HUDEP-2 (cell line): ENCODE measurements around the gene HJV.

ENCODE experiments used
- DNase-seq, 76 experiments: peaks; one replicate each; lab custom pipeline; 2025; ENCODE audit not compliant: unreplicated experiment in 76 of 76; lab: John Stamatoyannopoulos, UW

The HJV gene

GRCh38 chr1:145994391-145995120 is 27.0 kb downstream of the HJV start:
- peak in 2 of 76 experiments; percentile 20 to 24 for DNase-seq

- no peak for DNase-seq
Measured at GRCh38 chr1:145993618-145994390, 27.7 kb downstream of the HJV start.

GRCh38 chr1:145992958-145993617 is 28.4 kb downstream of the HJV start:
- no peak for DNase-seq

DNA sequence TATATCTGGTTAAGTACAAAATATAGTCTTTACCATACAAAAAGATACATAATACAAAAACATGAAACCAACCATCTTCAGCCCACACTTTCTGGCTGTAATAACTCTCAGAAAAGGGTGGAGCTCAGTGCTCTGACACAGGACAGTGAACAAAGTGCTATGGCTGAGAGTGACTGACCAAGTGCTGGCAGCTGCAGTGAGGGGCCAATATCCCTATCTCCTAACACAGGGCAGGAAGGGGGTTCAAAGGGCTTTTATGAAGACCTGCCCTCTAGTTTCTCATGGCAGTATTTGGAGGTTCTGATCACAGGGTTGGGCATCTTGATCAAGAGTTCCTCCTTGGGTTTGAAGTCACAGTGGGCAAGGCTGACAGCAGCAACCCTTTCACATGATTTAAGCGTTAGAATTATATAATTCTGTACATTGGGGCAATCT is 29.0 kb downstream of the HJV start:
- peak in 4 of 76 experiments; percentile 19 to 35 (median 25) for DNase-seq

GRCh38 chr1:145991735-145992412 is 29.7 kb downstream of the HJV start:
- DNase-seq = peak in 15 of 76 experiments; percentile 17 to 54 (median 28)

DNA sequence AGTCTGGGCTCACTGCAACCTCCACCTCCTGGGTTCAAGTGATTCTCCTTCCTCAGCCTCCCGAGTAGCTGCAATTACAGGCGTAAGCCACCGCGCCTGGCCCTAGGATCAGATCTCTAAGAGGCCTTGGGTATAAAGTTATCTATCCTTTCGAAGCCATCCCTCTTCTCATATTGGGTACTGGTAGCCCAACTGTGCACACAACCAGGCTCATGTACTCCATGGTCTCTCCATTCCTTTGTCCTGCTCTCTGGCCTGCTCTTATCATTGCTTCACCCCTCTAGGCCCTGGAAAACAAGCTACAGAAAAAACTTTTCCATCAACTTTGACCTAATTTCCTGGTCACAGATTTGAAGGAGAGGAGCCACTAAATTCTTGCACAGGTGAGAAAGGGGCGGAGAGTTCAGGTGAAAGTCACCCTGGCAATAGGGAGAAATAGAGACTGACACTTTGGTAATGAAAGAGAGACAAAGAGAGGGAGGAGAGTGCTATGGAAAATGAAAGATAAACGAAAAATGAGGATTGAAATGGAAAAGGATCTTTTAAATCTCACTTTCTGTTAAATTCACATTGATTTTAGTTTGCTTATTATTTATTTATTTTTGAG is 31.2 kb downstream of the HJV start:
- DNase-seq = peak in 3 of 76 experiments; percentile 11 to 23 (median 13)

DNA sequence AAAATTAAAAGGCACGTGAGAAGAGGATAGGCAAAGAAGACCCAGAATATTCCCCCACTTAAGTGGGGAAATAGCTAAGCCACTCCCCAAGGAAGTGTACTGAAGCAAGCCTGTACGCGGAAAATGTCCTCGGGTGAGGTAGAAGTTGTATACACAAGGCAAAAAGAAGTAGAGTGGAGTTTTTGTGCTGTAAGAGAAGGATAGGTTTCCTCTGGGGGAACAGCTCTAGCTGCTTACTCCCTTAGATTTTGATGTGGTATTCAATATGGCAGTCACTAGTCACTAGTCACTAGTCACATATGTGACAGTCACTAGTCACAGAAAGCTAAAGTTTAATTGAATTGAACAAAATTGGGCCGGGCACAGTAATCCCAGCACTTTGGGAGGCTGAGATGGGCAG is 32.8 kb downstream of the HJV start:
- no peak for DNase-seq

DNA sequence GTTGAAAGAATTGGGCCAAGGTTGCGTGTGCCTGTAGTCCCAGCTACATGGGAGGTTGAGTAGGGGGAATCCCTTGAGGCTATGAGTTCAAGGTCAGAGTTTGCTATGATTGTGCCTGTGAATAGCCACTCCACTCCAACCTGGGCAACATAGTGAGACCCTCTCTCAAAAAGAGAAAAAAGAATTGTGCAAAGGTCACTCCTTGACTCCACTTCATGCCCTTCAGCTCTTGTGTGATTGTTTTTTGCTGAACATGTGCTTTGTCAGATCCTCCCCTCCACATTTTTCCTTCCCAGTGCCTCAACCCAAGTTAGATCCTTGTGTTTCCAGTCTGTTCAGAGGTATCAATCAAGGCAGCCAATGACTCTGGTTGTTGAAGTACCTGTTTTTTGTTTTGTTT is 33.6 kb downstream of the HJV start:
- DNase-seq = no peak

DNA sequence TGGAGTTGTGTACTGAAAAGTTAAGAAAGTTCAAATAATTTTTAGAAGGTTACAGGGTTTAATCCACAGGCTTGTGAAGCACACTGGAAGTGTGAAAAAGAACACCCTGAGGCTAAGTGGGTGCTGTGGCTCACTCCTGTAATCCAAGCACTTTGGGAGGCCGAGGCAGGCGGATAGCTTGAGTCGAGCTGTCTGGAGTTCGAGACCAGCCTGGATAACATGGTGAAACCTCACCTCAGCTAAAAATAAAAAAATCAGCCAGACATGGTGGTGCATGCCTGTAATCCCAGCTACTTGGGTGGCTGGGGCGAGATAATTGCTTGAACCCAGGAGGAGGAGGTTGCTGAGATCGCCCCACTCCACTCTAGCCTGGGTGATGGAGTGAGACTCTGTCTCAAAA is 35.0 kb downstream of the HJV start:
- no peak for DNase-seq

- no peak for DNase-seq
Measured at GRCh38 chr1:145985502-145986439, 35.8 kb downstream of the HJV start.

DNA sequence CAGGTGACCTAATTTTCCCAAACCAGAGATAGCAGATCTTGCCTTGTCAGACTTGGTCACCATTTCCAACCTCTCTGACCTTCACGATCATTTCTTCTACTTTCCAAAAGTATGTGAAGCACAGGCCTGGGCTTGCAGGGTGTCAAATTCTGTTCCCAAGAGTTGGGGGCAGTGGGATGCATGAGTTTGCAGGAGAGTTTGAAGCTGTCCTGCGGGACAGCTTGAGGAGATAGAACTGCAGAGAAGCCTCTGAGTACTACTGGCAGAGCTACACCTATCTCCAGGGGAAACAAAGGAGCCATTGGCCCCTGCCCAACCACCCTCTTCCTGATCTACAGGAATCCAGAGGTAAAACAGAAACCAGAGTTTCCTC is 36.4 kb downstream of the HJV start:
- no peak for DNase-seq

DNA sequence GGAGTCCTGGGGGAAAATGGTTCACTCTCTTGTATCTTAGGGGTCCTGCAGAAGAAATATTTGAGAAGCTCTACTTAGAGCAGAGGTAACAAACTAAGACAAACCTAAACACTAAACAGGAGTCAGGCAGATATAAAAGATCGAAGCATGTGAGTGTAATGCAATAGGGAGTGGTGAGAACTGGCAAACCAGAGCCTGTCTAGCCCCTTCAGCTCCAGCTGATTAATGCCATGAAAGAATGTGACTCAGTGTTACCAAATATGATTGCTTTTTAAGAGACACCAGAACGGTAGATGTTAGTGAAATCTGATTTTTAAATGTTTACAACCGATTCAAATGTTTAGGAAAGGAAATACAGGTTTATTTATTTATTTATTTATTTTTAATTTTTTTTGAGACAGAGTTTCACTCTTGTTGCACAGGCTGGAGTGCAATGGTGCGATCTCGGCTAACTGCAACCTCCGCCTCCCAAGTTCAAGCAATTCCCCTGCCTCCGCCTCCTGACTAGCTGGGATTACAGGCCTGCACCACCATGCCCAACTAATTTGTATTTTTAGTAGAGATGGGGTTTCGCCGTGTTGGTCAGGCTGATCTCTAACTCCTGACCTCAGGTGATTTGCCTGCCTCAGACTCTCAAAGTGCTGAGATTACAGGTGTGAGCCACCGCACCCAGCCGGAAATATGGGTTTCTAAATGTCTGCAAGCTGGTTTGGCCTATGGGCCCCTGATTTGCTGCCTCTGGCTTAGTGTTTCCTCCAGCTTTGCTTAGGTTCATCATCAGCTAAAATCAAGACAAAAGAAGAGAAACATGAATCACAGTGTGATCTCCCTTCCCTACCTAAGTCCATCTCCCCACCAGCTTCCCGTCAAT is 37.3 kb downstream of the HJV start:
- no peak for DNase-seq

GRCh38 chr1:145983206-145983675 is 38.3 kb downstream of the HJV start:
- no peak for DNase-seq

DNA sequence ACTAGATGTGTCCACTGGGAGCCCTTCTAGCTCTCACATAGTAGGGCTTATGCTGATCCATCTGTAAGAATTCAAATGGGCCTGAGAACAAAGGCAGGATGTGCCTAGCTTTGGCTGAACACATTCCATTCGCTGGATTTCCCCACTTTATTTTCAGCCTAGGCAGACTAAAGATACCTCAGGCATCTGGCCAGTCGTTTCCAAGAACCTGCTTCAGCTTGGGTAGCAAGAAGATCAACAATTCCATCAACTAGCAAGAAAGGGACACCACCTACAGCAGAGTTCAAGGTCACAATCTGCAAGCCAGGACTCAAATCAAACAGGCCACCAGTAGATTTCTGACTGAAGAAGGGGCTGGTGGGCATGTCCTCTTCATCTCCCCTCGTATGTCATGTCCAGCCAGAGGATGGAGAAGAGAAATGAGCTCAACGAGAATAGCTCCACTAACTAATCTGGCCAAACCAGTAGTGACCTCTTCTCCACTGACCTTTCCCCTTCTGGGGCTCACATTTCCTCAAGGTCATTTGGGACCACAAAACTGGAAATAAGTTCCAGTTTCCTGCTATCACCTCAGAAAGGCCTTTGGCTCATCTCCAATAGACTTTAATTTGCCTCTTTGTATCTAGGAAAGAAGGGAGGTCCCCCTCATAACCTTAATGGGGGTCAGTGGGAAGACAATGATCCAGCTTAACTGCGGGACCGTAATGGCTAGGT is 39.4 kb downstream of the HJV start:
- DNase-seq = no peak

DNA sequence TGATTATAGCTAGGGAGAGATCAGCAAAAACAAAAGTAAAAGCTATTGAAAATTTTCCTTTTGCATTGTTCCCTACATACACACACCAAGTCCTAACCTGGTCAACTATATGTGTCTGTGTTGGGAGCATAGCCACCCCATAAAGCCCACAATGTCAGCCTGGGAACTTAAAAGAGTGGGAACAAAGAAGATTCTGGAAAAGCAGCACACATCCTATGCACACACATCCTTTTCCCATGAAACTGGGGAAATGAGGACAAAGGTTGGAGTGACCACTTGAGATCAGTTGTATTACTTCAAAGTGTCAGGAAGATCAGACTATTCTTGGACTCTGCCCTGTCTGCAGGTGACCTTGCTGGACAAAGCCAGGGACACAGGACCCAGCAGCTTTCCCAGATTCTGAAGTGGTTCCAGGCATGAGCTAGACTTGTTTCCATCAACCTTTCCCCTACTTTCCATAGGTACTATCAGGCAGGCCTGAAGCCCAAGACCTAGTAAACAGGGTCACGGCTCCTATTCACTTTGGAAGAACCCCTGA is 41.0 kb downstream of the HJV start:
- no peak for DNase-seq

- DNase-seq = peak in 1 of 76 experiments; percentile 55
Measured at GRCh38 chr1:145979746-145980456, 41.6 kb downstream of the HJV start.
